GM21786 (cell line): Measurements from ENCODE around the gene RPS19.

Experiments
- ATAC-seq: cut with Tn5 transposase; IDR thresholded peaks from one replicate; pipeline ENCODE4 v1.9.1; 2021; ENCODE audit not compliant: unreplicated experiment

RPS19 gene

GRCh38 chr19:41877916-41878905, 18.2 kb downstream of the RPS19 start:
- ATAC-seq = no peak

- no peak for ATAC-seq
These were observed 19.0 kb downstream of the RPS19 start for GRCh38 chr19:41879080-41879479.

- ATAC-seq = no peak
These were observed 19.7 kb downstream of the RPS19 start for GRCh38 chr19:41879670-41880328.

- ATAC-seq = no peak
These were observed 20.3 kb downstream of the RPS19 start for GRCh38 chr19:41880329-41880708.

GRCh38 chr19:41882568-41883462, 22.8 kb downstream of the RPS19 start, which contains the start of gene ARHGEF1:
TSS of gene ARHGEF1 (plus strand) at chr19:41883184. CDS start at chr19:41888083, 4,899 bp downstream.
- ATAC-seq = no peak

- ATAC-seq = no peak
These were observed 23.4 kb downstream of the RPS19 start for GRCh38 chr19:41883463-41883820.

- ATAC-seq = peak; percentile 76
These were observed 24.0 kb downstream of the RPS19 start for GRCh38 chr19:41883821-41884733.

GRCh38 chr19:41886761-41887710, 27.0 kb downstream of the RPS19 start:
- no peak for ATAC-seq

GRCh38 chr19:41887711-41888382, 27.8 kb downstream of the RPS19 start:
- ATAC-seq = no peak

GRCh38 chr19:41888926-41889325, 28.9 kb downstream of the RPS19 start:
- no peak for ATAC-seq

GRCh38 chr19:41889896-41890295, 29.8 kb downstream of the RPS19 start:
- ATAC-seq = no peak

GRCh38 chr19:41890936-41891335, 30.9 kb downstream of the RPS19 start:
- no peak for ATAC-seq

- no peak for ATAC-seq
These were observed 32.3 kb downstream of the RPS19 start for GRCh38 chr19:41892173-41892902.

GRCh38 chr19:41893899-41894298, 33.8 kb downstream of the RPS19 start:
- ATAC-seq = no peak

GRCh38 chr19:41894350-41894749, 34.3 kb downstream of the RPS19 start:
- no peak for ATAC-seq

- no peak for ATAC-seq
These were observed 35.9 kb downstream of the RPS19 start for GRCh38 chr19:41895745-41896580.

- no peak for ATAC-seq
These were observed 36.5 kb downstream of the RPS19 start for GRCh38 chr19:41896581-41896942.
